Measurements from ENCODE around the gene C9orf43. TPM values are rescaled to one million over a fixed set of nuclear protein-coding genes. Genes with fewer than 3 reads are reported as not detected.
A peak's percentile ranks its signal among the peaks of the same experiment; 100 is the strongest.

Gene C9orf43
- total and polyA plus RNA-seq, 10 of the 15 experiments (the other 5 are each of a cell fraction or from before 2014, with no cell fraction given), result 0.08 to 0.79 (median 0.55) TPM

DNA sequence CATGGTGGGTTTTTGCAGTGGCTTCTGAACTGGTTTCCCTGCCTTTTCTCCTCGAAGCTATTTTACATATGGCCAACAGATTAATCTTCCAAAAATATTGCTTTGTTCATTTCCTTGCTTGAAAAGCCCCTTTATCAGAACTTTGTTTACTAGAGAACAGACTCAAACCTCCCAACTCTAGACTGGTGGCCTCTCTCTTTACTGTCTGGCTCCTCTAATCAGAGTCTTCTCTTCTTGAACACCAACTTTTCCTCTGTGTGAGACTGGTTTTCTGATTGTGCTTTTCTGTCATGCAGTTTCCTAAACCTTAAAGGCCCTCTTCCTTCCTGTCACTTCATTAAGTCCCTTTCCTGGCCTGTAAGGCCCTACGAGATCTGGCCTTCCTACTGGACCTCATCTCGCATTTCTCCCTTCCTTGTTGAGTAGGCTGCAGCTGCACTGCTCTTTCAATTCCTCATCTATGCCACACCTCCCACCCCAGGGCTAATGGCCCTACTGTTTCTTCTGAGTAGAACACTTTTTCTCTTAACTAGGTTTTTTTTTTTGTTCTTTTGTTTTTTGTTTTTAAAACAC lies 5.7 kb downstream of the C9orf43 start (continued):
- TF ChIP-seq, protein P1, sequence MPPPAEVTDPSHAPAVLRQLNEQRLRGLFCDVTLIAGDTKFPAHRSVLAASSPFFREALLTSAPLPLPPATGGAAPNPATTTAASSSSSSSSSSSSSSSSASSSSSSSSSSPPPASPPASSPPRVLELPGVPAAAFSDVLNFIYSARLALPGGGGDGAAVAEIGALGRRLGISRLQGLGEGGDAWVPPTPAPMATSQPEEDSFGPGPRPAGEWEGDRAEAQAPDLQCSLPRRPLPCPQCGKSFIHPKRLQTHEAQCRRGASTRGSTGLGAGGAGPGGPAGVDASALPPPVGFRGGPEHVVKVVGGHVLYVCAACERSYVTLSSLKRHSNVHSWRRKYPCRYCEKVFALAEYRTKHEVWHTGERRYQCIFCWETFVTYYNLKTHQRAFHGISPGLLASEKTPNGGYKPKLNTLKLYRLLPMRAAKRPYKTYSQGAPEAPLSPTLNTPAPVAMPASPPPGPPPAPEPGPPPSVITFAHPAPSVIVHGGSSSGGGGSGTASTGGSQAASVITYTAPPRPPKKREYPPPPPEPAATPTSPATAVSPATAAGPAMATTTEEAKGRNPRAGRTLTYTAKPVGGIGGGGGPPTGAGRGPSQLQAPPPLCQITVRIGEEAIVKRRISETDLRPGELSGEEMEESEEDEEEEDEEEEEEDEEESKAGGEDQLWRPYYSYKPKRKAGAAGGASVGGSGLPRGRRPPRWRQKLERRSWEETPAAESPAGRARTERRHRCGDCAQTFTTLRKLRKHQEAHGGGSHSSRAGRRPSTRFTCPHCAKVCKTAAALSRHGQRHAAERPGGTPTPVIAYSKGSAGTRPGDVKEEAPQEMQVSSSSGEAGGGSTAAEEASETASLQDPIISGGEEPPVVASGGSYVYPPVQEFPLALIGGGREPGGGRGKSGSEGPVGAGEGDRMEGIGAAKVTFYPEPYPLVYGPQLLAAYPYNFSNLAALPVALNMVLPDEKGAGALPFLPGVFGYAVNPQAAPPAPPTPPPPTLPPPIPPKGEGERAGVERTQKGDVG (CRISPR knock-in tag; IDR thresholded peaks at IDR 0.05), result no peak
- TF ChIP-seq, protein P2, sequence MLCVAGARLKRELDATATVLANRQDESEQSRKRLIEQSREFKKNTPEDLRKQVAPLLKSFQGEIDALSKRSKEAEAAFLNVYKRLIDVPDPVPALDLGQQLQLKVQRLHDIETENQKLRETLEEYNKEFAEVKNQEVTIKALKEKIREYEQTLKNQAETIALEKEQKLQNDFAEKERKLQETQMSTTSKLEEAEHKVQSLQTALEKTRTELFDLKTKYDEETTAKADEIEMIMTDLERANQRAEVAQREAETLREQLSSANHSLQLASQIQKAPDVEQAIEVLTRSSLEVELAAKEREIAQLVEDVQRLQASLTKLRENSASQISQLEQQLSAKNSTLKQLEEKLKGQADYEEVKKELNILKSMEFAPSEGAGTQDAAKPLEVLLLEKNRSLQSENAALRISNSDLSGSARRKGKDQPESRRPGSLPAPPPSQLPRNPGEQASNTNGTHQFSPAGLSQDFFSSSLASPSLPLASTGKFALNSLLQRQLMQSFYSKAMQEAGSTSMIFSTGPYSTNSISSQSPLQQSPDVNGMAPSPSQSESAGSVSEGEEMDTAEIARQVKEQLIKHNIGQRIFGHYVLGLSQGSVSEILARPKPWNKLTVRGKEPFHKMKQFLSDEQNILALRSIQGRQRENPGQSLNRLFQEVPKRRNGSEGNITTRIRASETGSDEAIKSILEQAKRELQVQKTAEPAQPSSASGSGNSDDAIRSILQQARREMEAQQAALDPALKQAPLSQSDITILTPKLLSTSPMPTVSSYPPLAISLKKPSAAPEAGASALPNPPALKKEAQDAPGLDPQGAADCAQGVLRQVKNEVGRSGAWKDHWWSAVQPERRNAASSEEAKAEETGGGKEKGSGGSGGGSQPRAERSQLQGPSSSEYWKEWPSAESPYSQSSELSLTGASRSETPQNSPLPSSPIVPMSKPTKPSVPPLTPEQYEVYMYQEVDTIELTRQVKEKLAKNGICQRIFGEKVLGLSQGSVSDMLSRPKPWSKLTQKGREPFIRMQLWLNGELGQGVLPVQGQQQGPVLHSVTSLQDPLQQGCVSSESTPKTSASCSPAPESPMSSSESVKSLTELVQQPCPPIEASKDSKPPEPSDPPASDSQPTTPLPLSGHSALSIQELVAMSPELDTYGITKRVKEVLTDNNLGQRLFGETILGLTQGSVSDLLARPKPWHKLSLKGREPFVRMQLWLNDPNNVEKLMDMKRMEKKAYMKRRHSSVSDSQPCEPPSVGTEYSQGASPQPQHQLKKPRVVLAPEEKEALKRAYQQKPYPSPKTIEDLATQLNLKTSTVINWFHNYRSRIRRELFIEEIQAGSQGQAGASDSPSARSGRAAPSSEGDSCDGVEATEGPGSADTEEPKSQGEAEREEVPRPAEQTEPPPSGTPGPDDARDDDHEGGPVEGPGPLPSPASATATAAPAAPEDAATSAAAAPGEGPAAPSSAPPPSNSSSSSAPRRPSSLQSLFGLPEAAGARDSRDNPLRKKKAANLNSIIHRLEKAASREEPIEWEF (IDR thresholded peaks at IDR 0.05; ENCODE audit: insufficient replicate concordance, low read depth, low read length), result no peak
- TF ChIP-seq TCF12 (IDR thresholded peaks at IDR 0.05; ENCODE audit: low read depth, low read length) (peak; percentile 81), CBFB (IDR thresholded peaks at IDR 0.05; ENCODE audit: low read depth) (no peak), CHD2 (IDR thresholded peaks at IDR 0.05; ENCODE audit: borderline replicate concordance, low read depth, low read length) (0 out of 2 replicates have a peak, but pooled peaks have one; percentile 14), TARDBP (IDR thresholded peaks at IDR 0.05; ENCODE audit: borderline replicate concordance) (no peak), JUND (IDR thresholded peaks at IDR 0.05; ENCODE audit: low read depth, low read length) (no peak), POLR2AphosphoS5 (IDR thresholded peaks at IDR 0.05; ENCODE audit: low read length) (peak; percentile 71), ZNF207 (IDR thresholded peaks at IDR 0.05; ENCODE audit: borderline replicate concordance) (no peak), IKZF2 (IDR thresholded peaks at IDR 0.05) (peak; percentile 63 to 70; a peak in 2 of 4 replicates), SIN3A (IDR thresholded peaks at IDR 0.05; ENCODE audit: low read depth, low read length) (no peak)
- TF ChIP-seq, protein P3, sequence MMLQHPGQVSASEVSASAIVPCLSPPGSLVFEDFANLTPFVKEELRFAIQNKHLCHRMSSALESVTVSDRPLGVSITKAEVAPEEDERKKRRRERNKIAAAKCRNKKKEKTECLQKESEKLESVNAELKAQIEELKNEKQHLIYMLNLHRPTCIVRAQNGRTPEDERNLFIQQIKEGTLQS (IDR thresholded peaks at IDR 0.05; ENCODE audit: borderline replicate concordance, extremely low read depth, low read depth, low read length), result no peak
- TF ChIP-seq, protein P4, sequence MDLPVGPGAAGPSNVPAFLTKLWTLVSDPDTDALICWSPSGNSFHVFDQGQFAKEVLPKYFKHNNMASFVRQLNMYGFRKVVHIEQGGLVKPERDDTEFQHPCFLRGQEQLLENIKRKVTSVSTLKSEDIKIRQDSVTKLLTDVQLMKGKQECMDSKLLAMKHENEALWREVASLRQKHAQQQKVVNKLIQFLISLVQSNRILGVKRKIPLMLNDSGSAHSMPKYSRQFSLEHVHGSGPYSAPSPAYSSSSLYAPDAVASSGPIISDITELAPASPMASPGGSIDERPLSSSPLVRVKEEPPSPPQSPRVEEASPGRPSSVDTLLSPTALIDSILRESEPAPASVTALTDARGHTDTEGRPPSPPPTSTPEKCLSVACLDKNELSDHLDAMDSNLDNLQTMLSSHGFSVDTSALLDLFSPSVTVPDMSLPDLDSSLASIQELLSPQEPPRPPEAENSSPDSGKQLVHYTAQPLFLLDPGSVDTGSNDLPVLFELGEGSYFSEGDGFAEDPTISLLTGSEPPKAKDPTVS (IDR thresholded peaks at IDR 0.05; ENCODE audit: low read depth, low read length), result no peak
